ENCODE results near the gene AREG. TPM values are rescaled to one million over a fixed set of nuclear protein-coding genes. Genes with fewer than 3 reads are reported as not detected.

Gene AREG
- total RNA-seq, 4 donors from 2014 or later = 4.0 to 56.1 (median 22.5) TPM

DNA sequence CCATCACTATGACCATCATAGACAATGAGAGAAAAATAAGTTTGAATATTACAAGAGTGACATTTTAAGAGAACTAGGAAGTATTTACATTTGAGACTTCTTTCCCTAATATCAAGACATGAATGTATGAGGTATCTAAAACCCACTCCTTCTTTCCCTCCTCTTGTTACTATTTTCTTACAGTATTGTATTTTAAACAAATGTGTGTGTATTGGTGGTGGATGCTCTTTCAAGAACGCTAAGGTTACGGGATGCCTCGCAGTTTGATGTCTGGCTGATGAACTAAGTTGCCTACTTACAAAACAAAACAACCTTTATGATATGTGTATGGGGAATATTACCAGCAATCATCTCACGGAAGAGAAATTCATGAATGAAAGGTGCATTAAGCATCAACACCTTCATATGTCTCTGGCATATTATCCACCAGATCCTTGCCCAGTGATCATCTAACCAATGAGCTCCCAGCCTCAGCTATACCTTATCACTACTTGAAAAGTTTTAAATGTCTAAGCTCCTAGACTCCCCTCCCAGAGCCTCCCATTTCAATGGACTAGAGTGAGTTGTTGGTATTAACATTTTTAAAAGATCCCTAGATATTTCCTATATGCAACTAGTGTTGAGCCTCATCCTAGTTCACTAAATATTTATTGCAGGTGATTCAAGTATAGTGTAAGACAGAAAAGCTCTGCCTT, 10.6 kb downstream of the AREG start:
- in situ Hi-C loops (cut with MboI; ENCODE audit: low sequenced_read_pairs in 4 of 4) = no loop called here

GRCh38 chr4:74456056-74456744, 11.3 kb downstream of the AREG start:
- H3K4me3 ChIP-seq = no peak overlapping the region
- DNase-seq (no peak), ATAC-seq (no peak)
- H3K27me3 ChIP-seq = no peaks in the 10 kb centered on the region
- no peaks in the 10 kb centered on the region for H3K36me3 ChIP-seq
- H3K9me3 ChIP-seq = no peaks in the 10 kb centered on the region
- TF ChIP-seq, protein P1, sequence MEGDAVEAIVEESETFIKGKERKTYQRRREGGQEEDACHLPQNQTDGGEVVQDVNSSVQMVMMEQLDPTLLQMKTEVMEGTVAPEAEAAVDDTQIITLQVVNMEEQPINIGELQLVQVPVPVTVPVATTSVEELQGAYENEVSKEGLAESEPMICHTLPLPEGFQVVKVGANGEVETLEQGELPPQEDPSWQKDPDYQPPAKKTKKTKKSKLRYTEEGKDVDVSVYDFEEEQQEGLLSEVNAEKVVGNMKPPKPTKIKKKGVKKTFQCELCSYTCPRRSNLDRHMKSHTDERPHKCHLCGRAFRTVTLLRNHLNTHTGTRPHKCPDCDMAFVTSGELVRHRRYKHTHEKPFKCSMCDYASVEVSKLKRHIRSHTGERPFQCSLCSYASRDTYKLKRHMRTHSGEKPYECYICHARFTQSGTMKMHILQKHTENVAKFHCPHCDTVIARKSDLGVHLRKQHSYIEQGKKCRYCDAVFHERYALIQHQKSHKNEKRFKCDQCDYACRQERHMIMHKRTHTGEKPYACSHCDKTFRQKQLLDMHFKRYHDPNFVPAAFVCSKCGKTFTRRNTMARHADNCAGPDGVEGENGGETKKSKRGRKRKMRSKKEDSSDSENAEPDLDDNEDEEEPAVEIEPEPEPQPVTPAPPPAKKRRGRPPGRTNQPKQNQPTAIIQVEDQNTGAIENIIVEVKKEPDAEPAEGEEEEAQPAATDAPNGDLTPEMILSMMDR (IDR thresholded peaks at IDR 0.05 in 4 of 5, conservative IDR thresholded peaks at IDR 0.05 in 1 of 5) = no peak
- TF ChIP-seq POLR2A (IDR thresholded peaks at IDR 0.05) = no peak
- no peaks in the 10 kb centered on the region for H3K4me1 ChIP-seq
- H3K27ac ChIP-seq = no peak overlapping the region
- intact Hi-C loops (cut with DNase I; ENCODE audit: low total_unique reads) = no loop called here
- in situ Hi-C loops (cut with MboI; ENCODE audit: low sequenced_read_pairs in 4 of 4) = no loop called here

More for the DNA sequence above, 10.6 kb downstream of the AREG start:
- TF ChIP-seq, protein P1 (IDR thresholded peaks at IDR 0.05 in 4 of 5, conservative IDR thresholded peaks at IDR 0.05 in 1 of 5) = no peak
- TF ChIP-seq POLR2A (IDR thresholded peaks at IDR 0.05) = no peak
- DNase-seq (no peak), ATAC-seq (no peak)
- intact Hi-C loops (cut with DNase I; ENCODE audit: low total_unique reads) = no loop called here
- H3K27me3 ChIP-seq = no peaks in the 10 kb centered on the region
- H3K9me3 ChIP-seq = no peaks in the 10 kb centered on the region
- no peak overlapping the region for H3K27ac ChIP-seq
- no peaks in the 10 kb centered on the region for H3K36me3 ChIP-seq
- H3K4me1 ChIP-seq = no peaks in the 10 kb centered on the region
- H3K4me3 ChIP-seq = no peak overlapping the region

DNA sequence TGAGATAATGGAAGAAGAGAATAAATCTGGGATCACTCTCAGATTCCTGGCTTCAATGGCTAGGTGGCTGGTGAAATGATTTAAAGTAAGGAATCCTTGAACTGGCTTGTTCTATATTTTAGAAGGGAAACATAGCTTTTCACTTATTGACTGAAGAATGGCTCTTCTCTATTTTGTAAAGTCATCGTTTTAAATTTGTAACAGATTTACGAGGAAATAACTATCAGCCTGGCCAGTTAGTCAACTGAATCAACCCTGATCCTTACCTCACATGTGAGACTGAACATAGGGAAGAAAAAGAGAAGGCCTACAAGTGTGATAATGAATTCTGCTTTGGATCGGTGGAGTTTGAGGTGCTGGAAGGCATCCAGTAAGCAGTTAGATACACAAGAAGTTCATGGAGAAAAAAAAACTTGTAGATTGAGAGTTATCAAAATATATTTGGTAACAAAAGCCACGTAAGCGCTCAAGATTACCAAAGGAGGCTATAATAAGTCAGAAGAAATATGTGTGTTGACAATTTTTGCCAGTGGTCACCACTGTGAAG, 12.0 kb downstream of the AREG start:
- Histone ChIP-seq H3K9me3 (no peaks in the 10 kb centered on the region), H3K4me1 (no peaks in the 10 kb centered on the region), H3K36me3 (no peaks in the 10 kb centered on the region), H3K4me3 (no peak overlapping the region), H3K27me3 (no peaks in the 10 kb centered on the region), H3K27ac (no peak overlapping the region)
- intact Hi-C loops (cut with DNase I; ENCODE audit: low total_unique reads) (no loop called here), in situ Hi-C loops (cut with MboI; ENCODE audit: low sequenced_read_pairs in 4 of 4) (no loop called here)
- TF ChIP-seq, protein P1 (IDR thresholded peaks at IDR 0.05 in 4 of 5, conservative IDR thresholded peaks at IDR 0.05 in 1 of 5) = no peak
- no peak for TF ChIP-seq POLR2A (IDR thresholded peaks at IDR 0.05)
- DNase-seq (no peak), ATAC-seq (no peak)

DNA sequence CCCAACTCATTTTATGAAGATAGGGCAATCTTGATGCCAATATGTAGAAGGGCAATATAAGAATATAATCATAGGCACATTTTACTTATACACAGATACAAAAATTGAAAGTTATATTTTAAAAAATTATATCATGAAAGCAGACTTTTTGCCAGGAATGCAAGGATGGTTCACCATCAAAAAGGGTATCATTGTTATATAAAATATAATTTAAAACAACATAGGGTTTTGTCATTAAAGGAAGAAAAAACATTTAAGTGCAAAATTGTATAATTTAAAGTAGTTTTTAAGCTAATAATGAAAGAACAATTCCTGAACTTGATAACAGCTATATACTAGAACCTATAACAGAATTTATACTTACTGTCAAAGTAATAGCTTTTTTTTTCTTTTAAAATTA, 15.9 kb downstream of the AREG start:
- TF ChIP-seq POLR2A (IDR thresholded peaks at IDR 0.05) = no peak
- TF ChIP-seq, protein P1 (IDR thresholded peaks at IDR 0.05 in 4 of 5, conservative IDR thresholded peaks at IDR 0.05 in 1 of 5) = no peak
- DNase-seq (no peak), ATAC-seq (no peak)
- Histone ChIP-seq H3K27ac (no peak overlapping the region), H3K4me1 (no peaks in the 10 kb centered on the region), H3K36me3 (no peaks in the 10 kb centered on the region), H3K9me3 (no peaks in the 10 kb centered on the region), H3K27me3 (no peaks in the 10 kb centered on the region), H3K4me3 (no peak overlapping the region)
- in situ Hi-C loops (cut with MboI; ENCODE audit: low sequenced_read_pairs in 4 of 4) = no loop called here
- intact Hi-C loops (cut with DNase I; ENCODE audit: low total_unique reads) = no loop called here

Data from gastrocnemius medialis (tissue), 4 donors.